K562 (cell line): ENCODE data around the gene FOXK2. TPM values are rescaled to one million over a fixed set of nuclear protein-coding genes. Genes with fewer than 3 reads are reported as not detected.
A peak's percentile ranks its signal among the peaks of the same experiment; 100 is the strongest.

Experiments
- CBX5 ChIP-seq: IDR thresholded peaks from 2 replicates; pipeline ENCODE4 v1.6.1; 2014; ENCODE audit warnings: low read depth, borderline replicate concordance
- DNMT1 ChIP-seq: fragments of 450-650 bp; IDR thresholded peaks from 2 replicates; pipeline ENCODE4 v1.6.1; 2016; ENCODE audit warnings: antibody characterized with exemption, mild to moderate bottlenecking
- FOXM1 ChIP-seq, 2 experiments: fragments of 450-650 bp in 1 of 2; sonication (generic) in 1 of 2; formaldehyde crosslinking in 1 of 2; IDR thresholded peaks; 2 replicates each; pipeline versions ENCODE4 v1.6.1 to v1.9.0; 2017 to 2022; ENCODE audit warnings: low read depth in 2 of 2, mild to moderate bottlenecking in 2 of 2, missing genetic modification reagents in 1 of 2, moderate library complexity in 1 of 2
- HINFP ChIP-seq: fragments of 450-650 bp; conservative IDR thresholded peaks from 2 replicates; pipeline ENCODE4 v1.6.1; 2016; ENCODE audit warnings: missing genetic modification characterization, low read depth, mild to moderate bottlenecking, control low read depth, missing compliant biosample characterization
- HIVEP1 ChIP-seq: fragments of 250-450 bp; sonication (Bioruptor Pico); IDR thresholded peaks from 2 replicates; pipeline ENCODE4 v1.4.0; 2020; ENCODE audit warnings: mild to moderate bottlenecking
- NEUROD1 ChIP-seq: fragments of 150-350 bp; IDR thresholded peaks from 2 replicates; pipeline ENCODE4 v1.6.1; 2014; ENCODE audit warnings: borderline replicate concordance, low read length, low read depth; ENCODE audit not compliant: partially characterized antibody
- PBX2 ChIP-seq, 2 experiments: IDR thresholded peaks in 1 of 2; conservative IDR thresholded peaks in 1 of 2; 2 replicates each; pipeline ENCODE4 v1.6.1; 2016; ENCODE audit warnings: low read depth in 2 of 2, mild to moderate bottlenecking in 1 of 2, missing compliant biosample characterization in 1 of 2, missing genetic modification characterization in 1 of 2, moderate library complexity in 1 of 2
- POLR3A ChIP-seq: IDR thresholded peaks from 2 replicates; pipeline ENCODE4 v1.6.1; 2011; ENCODE audit warnings: borderline replicate concordance, mild to moderate bottlenecking, moderate library complexity; ENCODE audit not compliant: insufficient read length, insufficient read depth; ENCODE audit errors: extremely low read depth
- RFX5 ChIP-seq: IDR thresholded peaks from 2 replicates; pipeline ENCODE4 v1.6.1; 2011; ENCODE audit warnings: low read depth, mild to moderate bottlenecking, improper control_type of control experiment, low read length
- SMAD4 ChIP-seq: fragments of 250-450 bp; sonication (Bioruptor Pico); conservative IDR thresholded peaks from 2 replicates; pipeline ENCODE4 v1.8.0; 2021; ENCODE audit warnings: inconsistent platforms, mild to moderate bottlenecking, moderate library complexity
- ZBTB7A ChIP-seq: IDR thresholded peaks from 2 replicates; pipeline ENCODE4 v1.6.1; 2011; ENCODE audit warnings: low read depth, mild to moderate bottlenecking, low read length, moderate library complexity, borderline replicate concordance; ENCODE audit not compliant: control insufficient read depth
- ZC3H8 ChIP-seq: fragments of 450-650 bp; IDR thresholded peaks from 2 replicates; pipeline ENCODE4 v1.6.1; 2017
- ZFP36 ChIP-seq: fragments of 150-350 bp; IDR thresholded peaks from 2 replicates; pipeline ENCODE4 v1.6.1; 2018; ENCODE audit warnings: low read length, low read depth; ENCODE audit not compliant: partially characterized antibody
- polyA plus RNA-seq, 8 experiments: library from polyadenylated mRNA; depleted of rRNA in 4 of 8; stranded (reverse) in 5 of 8; unstranded in 3 of 8; fragments of >200 nt; fragmentation: Nextera tagmentation in 2 of 8; fragmentation: Illumina TruSeq in 1 of 8; extraction: Ambion mirVana in 2 of 8; extraction: Trizol in 1 of 8; gene quantifications; 2 replicates each; pipeline versions ENCODE4 v1.2.1 to v1.2.3, GENCODE V29; 2011 to 2014; ENCODE audit warnings: inconsistent platforms in 1 of 8, missing spikeins in 1 of 8
- total RNA-seq, 7 experiments: library from RNA; depleted of rRNA in 6 of 7; stranded (reverse); fragments of >200 nt in 6 of 7; fragmentation: Illumina TruSeq in 2 of 7; extraction: Trizol in 2 of 7; gene quantifications; 2 replicates each; pipeline versions ENCODE4 v1.2.1 to v1.2.3, GENCODE V29; 2011 to 2021; ENCODE audit warnings: low replicate concordance in 1 of 7
- TF ChIP-seq, protein P1 (sequence below), 2 experiments: fragments of 450-650 bp; IDR thresholded peaks; 2 replicates each; pipeline ENCODE4 v1.6.1; 2018; ENCODE audit warnings: mild to moderate bottlenecking in 2 of 2, low read depth in 1 of 2; ENCODE audit not compliant: partially characterized antibody in 2 of 2

FOXK2 gene
- total and polyA plus RNA-seq, 9 of the 15 experiments (the other 6 are each of a cell fraction or from before 2014, with no cell fraction given): 3.0 to 86.0 (median 44.1) TPM

DNA sequence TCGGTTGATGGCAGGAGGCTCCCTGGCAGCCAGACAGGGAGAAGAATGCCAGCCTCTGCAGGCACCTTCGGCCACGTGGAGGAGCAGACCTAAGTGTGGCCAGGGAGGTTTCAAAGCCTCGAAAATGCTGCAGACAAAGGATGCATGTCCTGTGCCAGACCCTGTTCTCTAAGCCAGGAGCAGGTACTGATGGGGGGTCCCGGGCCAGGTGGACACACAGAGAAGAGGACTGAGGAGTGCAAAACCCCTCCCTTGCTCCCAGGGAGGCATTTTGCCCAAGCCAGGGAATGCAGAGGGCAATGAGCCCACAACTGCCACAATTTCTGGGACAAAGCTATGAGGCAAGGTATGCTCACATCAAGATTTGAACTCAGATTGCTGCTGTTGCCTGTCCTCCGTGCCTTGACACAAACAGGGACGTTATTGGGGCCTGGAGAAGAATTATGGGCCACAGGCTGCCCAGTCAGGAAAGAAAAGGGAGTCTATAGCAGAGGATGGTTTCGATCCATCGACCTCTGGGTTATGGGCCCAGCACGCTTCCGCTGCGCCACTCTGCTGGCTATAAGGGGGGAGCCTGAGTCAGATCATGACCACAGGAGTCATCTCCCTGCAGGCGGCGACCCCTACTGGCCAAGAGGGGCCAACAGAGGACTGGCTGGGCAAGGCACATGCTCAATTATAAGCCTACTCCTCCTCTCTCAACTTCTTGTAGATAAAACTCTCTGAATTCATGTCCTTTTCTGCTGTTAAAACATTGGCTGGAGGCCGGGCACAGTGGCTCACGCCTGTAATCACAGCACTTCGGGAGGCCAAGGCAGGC is 25.1 kb upstream of the FOXK2 start (continued):
- TF ChIP-seq HINFP (no peak), POLR3A (peak; percentile 95), ZBTB7A (peak; percentile 89), DNMT1 (peak; percentile 23; the same call in 1 of the 2 replicates), NEUROD1 (peak; percentile 74), FOXM1 (IDR thresholded peaks at IDR 0.05; ENCODE audit: low read depth) (no peak), FOXM1 (CRISPR knock-in tag; IDR thresholded peaks at IDR 0.05; ENCODE audit: low read depth) (no peak), CBX5 (no peak), ZFP36 (peak; percentile 53), HIVEP1 (no peak), SMAD4 (CRISPR knock-in tag) (peak; percentile 54; the same call in 1 of the 2 replicates), ZC3H8 (0 out of 2 replicates have a peak, but pooled peaks have one; percentile 23), RFX5 (peak; percentile 80; the same call in 1 of the 2 replicates), PBX2 (CRISPR knock-in tag; IDR thresholded peaks at IDR 0.05; ENCODE audit: low read depth) (no peak), PBX2 (tag; conservative IDR thresholded peaks at IDR 0.05; ENCODE audit: low read depth) (peak; percentile 81)
- TF ChIP-seq, protein P1, sequence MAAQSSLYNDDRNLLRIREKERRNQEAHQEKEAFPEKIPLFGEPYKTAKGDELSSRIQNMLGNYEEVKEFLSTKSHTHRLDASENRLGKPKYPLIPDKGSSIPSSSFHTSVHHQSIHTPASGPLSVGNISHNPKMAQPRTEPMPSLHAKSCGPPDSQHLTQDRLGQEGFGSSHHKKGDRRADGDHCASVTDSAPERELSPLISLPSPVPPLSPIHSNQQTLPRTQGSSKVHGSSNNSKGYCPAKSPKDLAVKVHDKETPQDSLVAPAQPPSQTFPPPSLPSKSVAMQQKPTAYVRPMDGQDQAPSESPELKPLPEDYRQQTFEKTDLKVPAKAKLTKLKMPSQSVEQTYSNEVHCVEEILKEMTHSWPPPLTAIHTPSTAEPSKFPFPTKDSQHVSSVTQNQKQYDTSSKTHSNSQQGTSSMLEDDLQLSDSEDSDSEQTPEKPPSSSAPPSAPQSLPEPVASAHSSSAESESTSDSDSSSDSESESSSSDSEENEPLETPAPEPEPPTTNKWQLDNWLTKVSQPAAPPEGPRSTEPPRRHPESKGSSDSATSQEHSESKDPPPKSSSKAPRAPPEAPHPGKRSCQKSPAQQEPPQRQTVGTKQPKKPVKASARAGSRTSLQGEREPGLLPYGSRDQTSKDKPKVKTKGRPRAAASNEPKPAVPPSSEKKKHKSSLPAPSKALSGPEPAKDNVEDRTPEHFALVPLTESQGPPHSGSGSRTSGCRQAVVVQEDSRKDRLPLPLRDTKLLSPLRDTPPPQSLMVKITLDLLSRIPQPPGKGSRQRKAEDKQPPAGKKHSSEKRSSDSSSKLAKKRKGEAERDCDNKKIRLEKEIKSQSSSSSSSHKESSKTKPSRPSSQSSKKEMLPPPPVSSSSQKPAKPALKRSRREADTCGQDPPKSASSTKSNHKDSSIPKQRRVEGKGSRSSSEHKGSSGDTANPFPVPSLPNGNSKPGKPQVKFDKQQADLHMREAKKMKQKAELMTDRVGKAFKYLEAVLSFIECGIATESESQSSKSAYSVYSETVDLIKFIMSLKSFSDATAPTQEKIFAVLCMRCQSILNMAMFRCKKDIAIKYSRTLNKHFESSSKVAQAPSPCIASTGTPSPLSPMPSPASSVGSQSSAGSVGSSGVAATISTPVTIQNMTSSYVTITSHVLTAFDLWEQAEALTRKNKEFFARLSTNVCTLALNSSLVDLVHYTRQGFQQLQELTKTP (IDR thresholded peaks at IDR 0.05; ENCODE audit: low read depth in 1 of 2, partially characterized antibody in 2 of 2): peak in 1 of 2 experiments; percentile 80
